K562 (cell line): ENCODE measurements around the gene ACSS2. TPM values are rescaled to one million over a fixed set of nuclear protein-coding genes. Genes with fewer than 3 reads are reported as not detected.

Experiments
- ATAC-seq: fragments of 200-7000 bp; cut with Tn5 transposase; 3 replicates; pipeline ENCODE4 v1.9.1; 2020; ENCODE audit warnings: moderate library complexity
- BruUV-seq: library from RNA; stranded (reverse); fragments of 400-500 nt; replicated peaks from 2 replicates; lab custom pipeline; 2021; lab: Mats Ljungman, UMichigan
- CTCF ChIA-PET: fragments of 300-600 bp; formaldehyde crosslinking; extraction: SDS; loops from one replicate; lab custom pipeline; 2021; ENCODE audit warnings: low intra/inter-chr PET ratio; lab: Yijun Ruan, JAX
- POLR2A ChIA-PET: fragments of 300-600, 350-650 bp; sonication (Branson Sonifier 250); formaldehyde crosslinking; extraction: SDS; loops from one replicate; lab custom pipeline; 2021; ENCODE audit warnings: antibody characterized with exemption, inconsistent platforms; lab: Yijun Ruan, JAX
- DNase-seq, 4 experiments: peaks; one replicate each; pipeline versions ENCODE4 v3.0.0 to v3.0.0-alpha.2; 2011 to 2018; ENCODE audit warnings: low spot score in 3 of 4, mixed read lengths in 3 of 4; ENCODE audit errors: extremely low read depth in 1 of 4
- FAIRE-seq: peaks from 2 replicates; lab custom pipeline; 2011; peaks lifted over from hg19 to GRCh38; lab: Jason Lieb, UNC
- H2AFZ ChIP-seq: 2 replicates; pipeline ENCODE4 v1.6.0; 2011; ENCODE audit warnings: low read depth, low read length, control low read depth, inconsistent platforms
- H3K27ac ChIP-seq: fragments of 200-600 bp; 3 replicates; pipeline ENCODE4 v1.8.0; 2011; ENCODE audit warnings: low read depth, mild to moderate bottlenecking, control low read depth, inconsistent platforms, low read length, moderate library complexity, mixed read lengths; ENCODE audit errors: extremely low read depth
- H3K27me3 ChIP-seq, 2 experiments: fragments of 300-600 bp in 1 of 2; 2 replicates in 1 of 2; 3 replicates in 1 of 2; pipeline versions ENCODE4 v1.6.0 to v1.8.0; 2011; ENCODE audit warnings: inconsistent platforms in 2 of 2, low read length in 2 of 2, mild to moderate bottlenecking in 1 of 2, mixed read lengths in 1 of 2, moderate library complexity in 1 of 2; ENCODE audit not compliant: control insufficient read depth in 2 of 2, insufficient read depth in 2 of 2
- H3K36me3 ChIP-seq: fragments of 300-600 bp; 3 replicates; pipeline ENCODE4 v1.8.0; 2011; ENCODE audit warnings: mild to moderate bottlenecking, low read length, inconsistent platforms; ENCODE audit not compliant: control insufficient read depth, insufficient read depth
- H3K4me1 ChIP-seq, 2 experiments: fragments of 200-600 bp in 1 of 2; replicated peaks in 1 of 2; 2 replicates in 1 of 2; 3 replicates in 1 of 2; pipeline versions ENCODE4 v1.5.1 to v1.8.0; 2011; ENCODE audit warnings: inconsistent platforms in 2 of 2, low read length in 2 of 2, mild to moderate bottlenecking in 1 of 2, mixed read lengths in 1 of 2, moderate library complexity in 1 of 2; ENCODE audit not compliant: control insufficient read depth in 2 of 2, insufficient read depth in 2 of 2
- H3K4me2 ChIP-seq: 2 replicates; pipeline ENCODE4 v1.6.1; 2011; ENCODE audit warnings: low read length, control low read depth, inconsistent platforms, mixed read lengths; ENCODE audit not compliant: insufficient read depth
- H3K4me3 ChIP-seq: fragments of 200-600 bp; sonication (generic), shearing (Covaris generic); 2 replicates; pipeline ENCODE4 v1.5.1; 2016; ENCODE audit warnings: control low read depth, inconsistent platforms
- H3K79me2 ChIP-seq: fragments of 200-600 bp; 3 replicates; pipeline ENCODE4 v1.8.0; 2011; ENCODE audit warnings: low read length, inconsistent platforms; ENCODE audit not compliant: control insufficient read depth, insufficient read depth
- H3K9ac ChIP-seq, 2 experiments: 2 replicates each; pipeline versions ENCODE4 v1.6.0 to v1.6.1; 2011; ENCODE audit warnings: low read depth in 2 of 2, low read length in 2 of 2, control low read depth in 1 of 2, inconsistent platforms in 1 of 2, mild to moderate bottlenecking in 1 of 2, mixed read lengths in 1 of 2; ENCODE audit not compliant: insufficient read depth in 1 of 2
- H3K9me1 ChIP-seq: one replicate; pipeline ENCODE4 v1.6.0; 2011; ENCODE audit warnings: inconsistent platforms, mild to moderate bottlenecking, low read length, moderate library complexity; ENCODE audit not compliant: control insufficient read depth, insufficient read depth
- H3K9me3 ChIP-seq: replicated peaks from 2 replicates; pipeline ENCODE4 v1.5.1; 2011; ENCODE audit warnings: low read depth, low read length, inconsistent platforms; ENCODE audit not compliant: control insufficient read depth, insufficient read depth
- H4K20me1 ChIP-seq: replicated peaks from 2 replicates; pipeline ENCODE4 v1.6.1; 2011; ENCODE audit warnings: low read length, inconsistent platforms, mixed read lengths; ENCODE audit not compliant: control insufficient read depth, insufficient read depth
- ATF1 ChIP-seq, 2 experiments: fragments of 450-650 bp in 1 of 2; IDR thresholded peaks; 2 replicates each; pipeline ENCODE4 v1.6.1; 2016; ENCODE audit warnings: missing compliant biosample characterization in 1 of 2, missing genetic modification characterization in 1 of 2
- CBX8 ChIP-seq: fragments of 200-600 bp; sonication (generic); IDR thresholded peaks from 2 replicates; pipeline ENCODE4 v1.6.1; 2012; ENCODE audit warnings: borderline replicate concordance, mixed run types, low read depth, mild to moderate bottlenecking, moderate library complexity, mixed read lengths, low read length, control low read depth, inconsistent platforms; ENCODE audit not compliant: poor library complexity, severe bottlenecking; ENCODE audit errors: extremely low read depth
- FOXP4 ChIP-seq: sonication (generic); formaldehyde crosslinking; IDR thresholded peaks from 2 replicates; pipeline ENCODE4 v1.8.0; 2022; ENCODE audit warnings: mild to moderate bottlenecking, missing genetic modification reagents, borderline replicate concordance
- GTF2E2 ChIP-seq: fragments of 200-800 bp; sonication (Bioruptor generic); IDR thresholded peaks from 2 replicates; pipeline ENCODE4 v1.6.1; 2016; ENCODE audit warnings: missing genetic modification characterization, missing compliant biosample characterization
- HDGF ChIP-seq: fragments of 450-650 bp; IDR thresholded peaks from 2 replicates; pipeline ENCODE4 v1.6.1; 2016
- ZNF239 ChIP-seq: fragments of 250-450 bp; sonication (Bioruptor Pico); IDR thresholded peaks from 2 replicates; pipeline ENCODE4 v1.4.0; 2020; ENCODE audit warnings: mild to moderate bottlenecking
- ZNF449 ChIP-seq: fragments of 250-450 bp; sonication (Bioruptor Pico); IDR thresholded peaks from 2 replicates; pipeline ENCODE4 v1.8.0; 2022; ENCODE audit warnings: moderate library complexity, mild to moderate bottlenecking, inconsistent platforms
- ZNF609 ChIP-seq: sonication (generic); formaldehyde crosslinking; IDR thresholded peaks from 2 replicates; pipeline ENCODE4 v1.8.1; 2023; ENCODE audit warnings: missing genetic modification reagents, mild to moderate bottlenecking, borderline replicate concordance
- ZNF644 ChIP-seq: fragments of 200-800 bp; sonication (Bioruptor generic); IDR thresholded peaks from 2 replicates; pipeline ENCODE4 v1.6.1; 2016; ENCODE audit warnings: low read depth, missing genetic modification characterization, missing compliant biosample characterization
- WGBS: fragments of 100-300 bp; shearing (Covaris generic); methylation state at CpG from one replicate; pipeline ENCODE4 v1.1.6; 2016; ENCODE audit warnings: low coverage, mixed read lengths; ENCODE audit not compliant: insufficient coverage; ENCODE audit errors: missing lambda C conversion rate; 5-methylcytosine and 5-hydroxymethylcytosine counted together
- in situ Hi-C: fragments of 300-500 bp; cut with MboI; formaldehyde crosslinking; loops from 4 replicates; pipeline ENCODE4 v1.15.0; 2018; ENCODE audit warnings: inconsistent platforms, mixed read lengths
- intact Hi-C: fragments of 100-400 bp; cut with micrococcal nuclease; formaldehyde crosslinking; loops from 2 replicates; pipeline ENCODE4 v1.14.2; 2022
- polyA plus RNA-seq, 8 experiments: library from polyadenylated mRNA; depleted of rRNA in 4 of 8; stranded (reverse) in 5 of 8; unstranded in 3 of 8; fragments of >200 nt; fragmentation: Nextera tagmentation in 2 of 8; fragmentation: Illumina TruSeq in 1 of 8; extraction: Ambion mirVana in 2 of 8; extraction: Trizol in 1 of 8; gene quantifications; 2 replicates each; pipeline versions ENCODE4 v1.2.1 to v1.2.3, GENCODE V29; 2011 to 2014; ENCODE audit warnings: inconsistent platforms in 1 of 8, missing spikeins in 1 of 8
- total RNA-seq, 7 experiments: library from RNA; depleted of rRNA in 6 of 7; stranded (reverse); fragments of >200 nt in 6 of 7; fragmentation: Illumina TruSeq in 2 of 7; extraction: Trizol in 2 of 7; gene quantifications; 2 replicates each; pipeline versions ENCODE4 v1.2.1 to v1.2.3, GENCODE V29; 2011 to 2021; ENCODE audit warnings: low replicate concordance in 1 of 7

The ACSS2 gene
- total and polyA plus RNA-seq, 9 of the 15 experiments (the other 6 are each of a cell fraction or from before 2014, with no cell fraction given): 21.9 to 246 (median 66.2) TPM

GRCh38 chr20:34874094-34874654 lies 2.2 kb upstream of the ACSS2 start:
- Histone ChIP-seq H3K27ac (peak overlapping the region; percentile 34; the same call in 1 of the 3 replicates), H3K79me2 (peaks cover 39% of the 10 kb centered on the region), H3K4me2 (no peak overlapping the region), H3K4me1 (peaks cover 38 to 43% of the 10 kb centered on the region in 2 experiments; a peak in 4 of 5 replicates), H3K27me3 (no peaks in the 10 kb centered on the region; a peak in 1 of 5 replicates), H2AFZ (peak overlapping the region; percentile 5), H3K9me3 (no peaks in the 10 kb centered on the region), H3K9me1 (no peaks in the 10 kb centered on the region), H3K9ac (peak overlapping the region in 1 of 2 experiments; percentile 65; a peak in 1 of 4 replicates), H4K20me1 (no peaks in the 10 kb centered on the region), H3K36me3 (peaks cover 7% of the 10 kb centered on the region; the same call in 2 of the 3 replicates), H3K4me3 (no peak overlapping the region)
- 0% methylated on average over 2 of the region's 2 CpGs for WGBS
- ChIA-PET CTCF (interaction anchor here (0.8 to 1.3 kb wide), 5 partner anchors 81 to 433 kb away, joined by 3 to 5 read pairs (median 4); partner anchors contain the start of genes GSS and MYH7B), POLR2A (interaction anchor here (0.6 to 1.0 kb wide), 5 partner anchors 12 to 412 kb away, joined by 3 to 4 read pairs (median 3); no protein-coding TSS in a partner anchor)
- in situ Hi-C loops (loop anchor here (5.0 kb wide), 1 partner anchor 83 kb away; the partner anchor contains the start of genes GSS and MYH7B), intact Hi-C loops (loop anchor here (1.0 to 10.0 kb wide), 5 partner anchors 81 to 391 kb away; partner anchors contain the start of genes EDEM2, GSS, MYH7B and TRPC4AP)
- FAIRE-seq (peak; percentile 95), ATAC-seq (peak; percentile 57), DNase-seq (peak; percentile 53 to 88 (median 68))
- BruUV-seq: no TSS peak
- TF ChIP-seq ZNF449 (CRISPR knock-in tag) (no peak), ZNF239 (CRISPR knock-in tag) (no peak), GTF2E2 (no peak), ZNF609 (CRISPR knock-in tag) (0 out of 2 replicates have a peak, but pooled peaks have one; percentile 2), ATF1 (CRISPR knock-in tag; IDR thresholded peaks at IDR 0.05) (no peak), ATF1 (tag; IDR thresholded peaks at IDR 0.05) (no peak), FOXP4 (CRISPR knock-in tag) (no peak), CBX8 (no peak), ZNF644 (tag) (no peak), HDGF (0 out of 2 replicates have a peak, but pooled peaks have one; percentile 20)
